ENCODE results near the gene PNMA1. TPM values are rescaled to one million over a fixed set of nuclear protein-coding genes. Genes with fewer than 3 reads are reported as not detected.
A peak's percentile ranks its signal among the peaks of the same experiment; 100 is the strongest.

PNMA1 gene
- total and polyA plus RNA-seq, 2 of the 13 experiments (the other 11 are each of a cell fraction or from before 2014, with no cell fraction given): 7.0 to 8.3 TPM

DNA sequence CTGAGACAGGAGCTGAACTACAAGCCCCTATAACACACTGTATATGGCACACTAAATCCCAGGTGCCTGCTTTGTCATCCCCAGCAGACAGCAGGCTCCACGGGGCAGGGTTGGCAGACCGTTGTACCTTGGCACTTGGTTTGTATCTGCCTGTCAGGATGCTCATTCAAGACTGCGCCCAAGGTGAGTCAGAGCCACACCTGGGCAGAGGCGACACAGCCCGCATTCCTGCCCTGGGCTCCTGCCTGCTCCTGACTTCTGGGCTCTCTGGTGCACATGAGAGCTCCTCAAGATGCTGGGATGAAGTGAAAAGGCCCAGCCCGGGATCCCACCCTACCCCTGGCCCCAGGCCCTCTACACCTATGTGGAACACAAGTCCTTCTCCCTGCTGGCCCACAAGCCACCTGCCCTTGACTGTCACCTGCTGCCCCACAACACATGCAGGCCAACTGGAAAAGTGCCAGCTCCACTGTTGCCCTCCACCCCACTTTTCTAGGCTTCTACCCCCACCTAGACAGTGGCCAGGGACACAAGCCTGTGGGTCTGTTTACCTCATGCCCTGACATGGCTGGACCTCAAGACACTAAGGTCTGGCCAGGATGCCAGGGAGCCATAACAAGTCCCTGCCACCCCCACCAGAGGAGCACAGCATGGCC is 30.8 kb upstream of the PNMA1 start:
- DNase-seq (ENCODE audit: low spot score): no peak
- no peaks in the 10 kb centered on the region for H3K9me3 ChIP-seq (ENCODE audit: low read length)
- peaks cover 89% of the 10 kb centered on the region for H4K20me1 ChIP-seq (ENCODE audit: insufficient read depth, low read length)
- BruUV-seq (replicated peaks): no TSS peak
- ChIA-PET CTCF (ENCODE audit: low intra/inter-chr PET ratio, low total read pairs) (no interaction called here), POLR2A (interaction anchor here (0.9 to 1.6 kb wide), 4 partner anchors 9 to 40 kb away, joined by 3 to 6 read pairs (median 4); a partner anchor contains a TSS)
- H3K4me1 ChIP-seq (ENCODE audit: insufficient read depth, low read length): peaks cover 97% of the 10 kb centered on the region
- no peak for ATAC-seq
- H3K79me2 ChIP-seq (ENCODE audit: insufficient read depth, low read length): peaks cover 98% of the 10 kb centered on the region
- no CpG with 5 or more reads among the region's 6 CpGs for WGBS (ENCODE audit: low lambda C conversion rate)
- H3K4me3 ChIP-seq (replicated peaks in 1 of 3; ENCODE audit: insufficient read depth in 1 of 3, low read depth in 2 of 3, low read length in 3 of 3): no peak overlapping the region
- TF ChIP-seq ZNF280B (CRISPR knock-in tag; IDR thresholded peaks at IDR 0.05; ENCODE audit: borderline replicate concordance) (0 out of 2 replicates have a peak, but pooled peaks have one; percentile 21), HNRNPL (IDR thresholded peaks at IDR 0.05; ENCODE audit: low read depth, low read length) (0 out of 2 replicates have a peak, but pooled peaks have one; percentile 37), ZNF724P (CRISPR knock-in tag; IDR thresholded peaks at IDR 0.05; ENCODE audit: borderline replicate concordance) (no peak)
- H2AFZ ChIP-seq (ENCODE audit: low read length): no peak overlapping the region
- in situ Hi-C loops (cut with HindIII; ENCODE audit: extremely low pct_ligation_motif_present, low pct_unique_long_range_greater_than_20kb) (loop anchor here (25.0 kb wide), 1 partner anchor 292 kb away; no protein-coding TSS in a partner anchor), intact Hi-C loops (cut with micrococcal nuclease; ENCODE audit: unreplicated experiment) (no loop called here)
- no peak overlapping the region for H3K27ac ChIP-seq (ENCODE audit: extremely low read length, insufficient read depth, low read length)
- peaks cover 0 to 9% of the 10 kb centered on the region in 2 experiments; a peak in 2 of 5 replicates for H3K36me3 ChIP-seq (replicated peaks in 1 of 2; ENCODE audit: control insufficient read depth in 1 of 2, insufficient read depth in 2 of 2, low read length in 2 of 2)
- H3K9ac ChIP-seq (ENCODE audit: insufficient read depth, low read depth, low read length): no peak overlapping the region
- no peaks in the 10 kb centered on the region for H3K27me3 ChIP-seq (ENCODE audit: control insufficient read depth in 1 of 2, insufficient read depth in 2 of 2, low read length in 2 of 2)
- no peak overlapping the region for H3K4me2 ChIP-seq (ENCODE audit: low read depth, low read length)
- FAIRE-seq: no peak

GRCh38 chr14:73744175-73744867 is 30.1 kb upstream of the PNMA1 start:
- in situ Hi-C loops (cut with HindIII; ENCODE audit: extremely low pct_ligation_motif_present, low pct_unique_long_range_greater_than_20kb) (loop anchor here (25.0 kb wide), 1 partner anchor 293 kb away; no protein-coding TSS in a partner anchor), intact Hi-C loops (cut with micrococcal nuclease; ENCODE audit: unreplicated experiment) (no loop called here)
- H3K4me3 ChIP-seq (replicated peaks in 1 of 3; ENCODE audit: insufficient read depth in 1 of 3, low read depth in 2 of 3, low read length in 3 of 3): no peak overlapping the region
- no TSS peak for BruUV-seq (replicated peaks)
- peaks cover 84% of the 10 kb centered on the region for H4K20me1 ChIP-seq (ENCODE audit: insufficient read depth, low read length)
- peaks cover 0 to 9% of the 10 kb centered on the region in 2 experiments; a peak in 3 of 5 replicates for H3K36me3 ChIP-seq (replicated peaks in 1 of 2; ENCODE audit: control insufficient read depth in 1 of 2, insufficient read depth in 2 of 2, low read length in 2 of 2)
- H3K27me3 ChIP-seq (ENCODE audit: control insufficient read depth in 1 of 2, insufficient read depth in 2 of 2, low read length in 2 of 2): no peaks in the 10 kb centered on the region
- ChIA-PET CTCF (ENCODE audit: low intra/inter-chr PET ratio, low total read pairs) (no interaction called here), POLR2A (interaction anchor here (0.9 to 1.3 kb wide), 3 partner anchors 10 to 41 kb away, joined by 3 to 6 read pairs (median 4); no protein-coding TSS in a partner anchor)
- no peak overlapping the region for H2AFZ ChIP-seq (ENCODE audit: low read length)
- H3K79me2 ChIP-seq (ENCODE audit: insufficient read depth, low read length): peaks cover 93% of the 10 kb centered on the region
- ATAC-seq (no peak), DNase-seq (ENCODE audit: low spot score) (no peak), FAIRE-seq (no peak)
- H3K9ac ChIP-seq (ENCODE audit: insufficient read depth, low read depth, low read length): peak overlapping the region; percentile 13; the same call in 1 of the 2 replicates
- H3K4me1 ChIP-seq (ENCODE audit: insufficient read depth, low read length): peaks cover 91% of the 10 kb centered on the region
- no peak overlapping the region for H3K27ac ChIP-seq (ENCODE audit: extremely low read length, insufficient read depth, low read length)
- no peak overlapping the region for H3K4me2 ChIP-seq (ENCODE audit: low read depth, low read length)
- 53% methylated on average over 5 of the region's 7 CpGs for WGBS (ENCODE audit: low lambda C conversion rate)
- no peaks in the 10 kb centered on the region for H3K9me3 ChIP-seq (ENCODE audit: low read length)
- TF ChIP-seq SPEN (CRISPR knock-in tag; IDR thresholded peaks at IDR 0.05; ENCODE audit: low read depth) (no peak), NR2F6 (IDR thresholded peaks at IDR 0.05) (no peak), NR2F6 (CRISPR knock-in tag; IDR thresholded peaks at IDR 0.05) (no peak), CSRNP2 (CRISPR knock-in tag; conservative IDR thresholded peaks at IDR 0.05; ENCODE audit: low read depth) (no peak), ZNF503 (CRISPR knock-in tag; IDR thresholded peaks at IDR 0.05) (no peak), ZGPAT (CRISPR knock-in tag; IDR thresholded peaks at IDR 0.05) (no peak), IKZF1 (IDR thresholded peaks at IDR 0.05) (no peak)

Data from HepG2 (cell line).